B cell (primary cell): Measurements from ENCODE around the gene STS. TPM values are rescaled to one million over a fixed set of nuclear protein-coding genes. Genes with fewer than 3 reads are reported as not detected.

ENCODE experiments used
- ATAC-seq: fragments of 200-7000 bp; cut with Tn5 transposase; one replicate; pipeline ENCODE4 v1.10.0; 2021; ENCODE audit warnings: low read depth, mild to moderate bottlenecking, moderate number of reproducible peaks, moderate library complexity
- CTCF ChIA-PET: fragments of 350-600 bp; sonication (Branson Sonifier 250); formaldehyde crosslinking; loops from one replicate; lab custom pipeline; 2021; ENCODE audit warnings: antibody characterized with exemption, inconsistent platforms; lab: Charles Lee
- POLR2A ChIA-PET: fragments of 350-600 bp; sonication (Branson Sonifier 250); formaldehyde crosslinking; loops from one replicate; lab custom pipeline; 2021; ENCODE audit warnings: antibody characterized with exemption; lab: Charles Lee
- DNase-seq: peaks from one replicate; pipeline ENCODE4 v3.0.0; 2013
- H2AFZ ChIP-seq: 2 replicates; pipeline ENCODE4 v1.6.1; 2012; ENCODE audit warnings: mild to moderate bottlenecking, low read depth, low read length; ENCODE audit not compliant: insufficient read depth, poor library complexity, severe bottlenecking
- H3K27ac ChIP-seq, 2 donors: 1 replicate in 1 of 2; 2 replicates in 1 of 2; pipeline ENCODE4 v1.5.1; 2012 to 2013; ENCODE audit warnings: low read length in 2 of 2, mild to moderate bottlenecking in 2 of 2, moderate library complexity in 1 of 2
- H3K27me3 ChIP-seq, 4 experiments: fragments of 200-600 bp in 1 of 4; sonication (generic) in 1 of 4; replicated peaks in 1 of 4; 1 replicate in 2 of 4; 2 replicates in 2 of 4; pipeline versions ENCODE4 v1.6.1 to v1.7.0; 2013 to 2016; ENCODE audit warnings: low read length in 3 of 4, mild to moderate bottlenecking in 2 of 4, mixed read lengths in 1 of 4, moderate library complexity in 1 of 4; ENCODE audit not compliant: insufficient read depth in 4 of 4, control insufficient read depth in 3 of 4; ENCODE audit errors: control extremely low read depth in 1 of 4
- H3K36me3 ChIP-seq, 2 experiments: replicated peaks in 1 of 2; 1 replicate in 1 of 2; 2 replicates in 1 of 2; pipeline versions ENCODE4 v1.6.1 to v1.7.1; 2013; ENCODE audit warnings: low read length in 1 of 2; ENCODE audit not compliant: insufficient read depth in 2 of 2, control insufficient read depth in 1 of 2; ENCODE audit errors: control extremely low read depth in 1 of 2, extremely low read depth in 1 of 2
- H3K4me1 ChIP-seq, 2 donors: fragments of 200-600 bp in 1 of 2; sonication (generic) in 1 of 2; 1 replicate in 1 of 2; 2 replicates in 1 of 2; pipeline versions ENCODE4 v1.5.1 to v1.6.1; 2013 to 2017; ENCODE audit warnings: low read length in 2 of 2; ENCODE audit not compliant: control insufficient read depth in 2 of 2, insufficient read depth in 2 of 2
- H3K4me2 ChIP-seq: replicated peaks from 2 replicates; pipeline ENCODE3; 2012; ENCODE audit warnings: mild to moderate bottlenecking, low read depth, low read length; ENCODE audit not compliant: poor library complexity, severe bottlenecking
- H3K4me3 ChIP-seq, 5 experiments: fragments of 200-600 bp in 1 of 5; sonication (generic) in 1 of 5; 1 replicate in 3 of 5; 2 replicates in 2 of 5; pipeline versions ENCODE4 v1.5.1 to v1.7.0; 2011 to 2016; ENCODE audit warnings: low read length in 4 of 5, mild to moderate bottlenecking in 4 of 5, low read depth in 2 of 5, control low read depth in 1 of 5, moderate library complexity in 1 of 5; ENCODE audit not compliant: insufficient read depth in 1 of 5; ENCODE audit errors: control extremely low read depth in 1 of 5, extremely low read depth in 1 of 5
- H3K79me2 ChIP-seq: fragments of 200-600 bp; sonication (generic); one replicate; pipeline ENCODE4 v1.6.0; 2016; ENCODE audit warnings: low read length; ENCODE audit not compliant: control insufficient read depth, insufficient read depth
- H3K9ac ChIP-seq: fragments of 200-600 bp; sonication (generic); 2 replicates; pipeline ENCODE4 v1.6.1; 2017; ENCODE audit warnings: mild to moderate bottlenecking, low read length, moderate library complexity
- H3K9me3 ChIP-seq, 3 donors: one replicate each; pipeline versions ENCODE4 v1.6.1 to v1.7.1; 2013; ENCODE audit warnings: low read length in 2 of 3; ENCODE audit not compliant: control insufficient read depth in 2 of 3, insufficient read depth in 1 of 3; ENCODE audit errors: control extremely low read depth in 1 of 3
- H4K20me1 ChIP-seq: 2 replicates; pipeline ENCODE4 v1.6.0; 2012; ENCODE audit warnings: mild to moderate bottlenecking, low read length; ENCODE audit not compliant: insufficient read depth, control insufficient read depth, poor library complexity, severe bottlenecking
- H3K27ac Mint-ChIP-seq: one replicate; pipeline ENCODE4 v1.8.0; 2021; ENCODE audit warnings: mixed read lengths
- H3K27me3 Mint-ChIP-seq: one replicate; pipeline ENCODE4 v1.8.0; 2021; ENCODE audit warnings: mixed read lengths
- H3K4me1 Mint-ChIP-seq: one replicate; pipeline ENCODE4 v1.8.0; 2021; ENCODE audit warnings: mixed read lengths
- H3K4me3 Mint-ChIP-seq: one replicate; pipeline ENCODE4 v1.8.0; 2021; ENCODE audit warnings: mixed read lengths
- H3K9me3 Mint-ChIP-seq: one replicate; pipeline ENCODE4 v1.8.0; 2022; ENCODE audit warnings: mixed read lengths; ENCODE audit not compliant: insufficient read depth
- EZH2 ChIP-seq: IDR thresholded peaks from 2 replicates; pipeline ENCODE4 v1.6.1; 2012; ENCODE audit warnings: borderline replicate concordance, low read depth, mild to moderate bottlenecking, moderate library complexity, low read length; ENCODE audit not compliant: insufficient read depth, poor library complexity, severe bottlenecking
- WGBS: methylation state at CpG from one replicate; pipeline ENCODE4 v1.1.5; 2013; ENCODE audit warnings: missing lambda C conversion rate; ENCODE audit not compliant: insufficient coverage; 5-methylcytosine and 5-hydroxymethylcytosine counted together
- intact Hi-C: fragments of 100-400 bp; cut with micrococcal nuclease; formaldehyde crosslinking; loops from one replicate; pipeline ENCODE4 v1.10.0; 2022
- polyA plus RNA-seq: library from polyadenylated mRNA; depleted of rRNA; stranded (reverse); fragments of >200 nt; gene quantifications from 2 replicates; pipeline ENCODE4 v1.2.3, GENCODE V29; 2012
- total RNA-seq, 2 donors: library from RNA; stranded (reverse); fragments of 120-200 nt in 1 of 2; gene quantifications; 1 replicate in 1 of 2; 2 replicates in 1 of 2; pipeline versions ENCODE4 v1.2.3 to v1.2.4, GENCODE V29; 2013 to 2022
- TF ChIP-seq, protein P1 (sequence below): fragments of 200-600 bp; IDR thresholded peaks from one replicate; pipeline ENCODE4 v1.8.0; 2022; ENCODE audit warnings: antibody characterized with exemption, mild to moderate bottlenecking

Gene STS
- total and polyA plus RNA-seq, 2 donors (not counting 1 experiment from before 2014, with no cell fraction given) = 1.9 to 2.9 TPM

- DNase-seq = no peak
- Histone ChIP-seq H3K79me2 (no peaks in the 10 kb centered on the region), H3K4me2 (no peak overlapping the region), H3K27ac (no peak overlapping the region), H3K9ac (no peak overlapping the region), H3K4me3 (no peak overlapping the region), H4K20me1 (no peaks in the 10 kb centered on the region), H3K27me3 (no peaks in the 10 kb centered on the region), H2AFZ (no peak overlapping the region), H3K36me3 (no peaks in the 10 kb centered on the region), H3K4me1 (no peaks in the 10 kb centered on the region), H3K9me3 (no peaks in the 10 kb centered on the region)
- Mint-ChIP-seq H3K27ac (no peak overlapping the region), H3K4me1 (no peaks in the 10 kb centered on the region), H3K9me3 (no peaks in the 10 kb centered on the region), H3K4me3 (no peak overlapping the region), H3K27me3 (no peaks in the 10 kb centered on the region)
- intact Hi-C loops = no loop called here
- ChIA-PET POLR2A (no interaction called here), CTCF (no interaction called here)
- ATAC-seq = no peak
- TF ChIP-seq EZH2 = no peak
- TF ChIP-seq, protein P1, sequence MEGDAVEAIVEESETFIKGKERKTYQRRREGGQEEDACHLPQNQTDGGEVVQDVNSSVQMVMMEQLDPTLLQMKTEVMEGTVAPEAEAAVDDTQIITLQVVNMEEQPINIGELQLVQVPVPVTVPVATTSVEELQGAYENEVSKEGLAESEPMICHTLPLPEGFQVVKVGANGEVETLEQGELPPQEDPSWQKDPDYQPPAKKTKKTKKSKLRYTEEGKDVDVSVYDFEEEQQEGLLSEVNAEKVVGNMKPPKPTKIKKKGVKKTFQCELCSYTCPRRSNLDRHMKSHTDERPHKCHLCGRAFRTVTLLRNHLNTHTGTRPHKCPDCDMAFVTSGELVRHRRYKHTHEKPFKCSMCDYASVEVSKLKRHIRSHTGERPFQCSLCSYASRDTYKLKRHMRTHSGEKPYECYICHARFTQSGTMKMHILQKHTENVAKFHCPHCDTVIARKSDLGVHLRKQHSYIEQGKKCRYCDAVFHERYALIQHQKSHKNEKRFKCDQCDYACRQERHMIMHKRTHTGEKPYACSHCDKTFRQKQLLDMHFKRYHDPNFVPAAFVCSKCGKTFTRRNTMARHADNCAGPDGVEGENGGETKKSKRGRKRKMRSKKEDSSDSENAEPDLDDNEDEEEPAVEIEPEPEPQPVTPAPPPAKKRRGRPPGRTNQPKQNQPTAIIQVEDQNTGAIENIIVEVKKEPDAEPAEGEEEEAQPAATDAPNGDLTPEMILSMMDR = no peak
- WGBS = 80% methylated on average over 2 of the region's 7 CpGs
Observed at GRCh38 chrX:7159149-7159861, 11.8 kb downstream of the STS start.

DNA sequence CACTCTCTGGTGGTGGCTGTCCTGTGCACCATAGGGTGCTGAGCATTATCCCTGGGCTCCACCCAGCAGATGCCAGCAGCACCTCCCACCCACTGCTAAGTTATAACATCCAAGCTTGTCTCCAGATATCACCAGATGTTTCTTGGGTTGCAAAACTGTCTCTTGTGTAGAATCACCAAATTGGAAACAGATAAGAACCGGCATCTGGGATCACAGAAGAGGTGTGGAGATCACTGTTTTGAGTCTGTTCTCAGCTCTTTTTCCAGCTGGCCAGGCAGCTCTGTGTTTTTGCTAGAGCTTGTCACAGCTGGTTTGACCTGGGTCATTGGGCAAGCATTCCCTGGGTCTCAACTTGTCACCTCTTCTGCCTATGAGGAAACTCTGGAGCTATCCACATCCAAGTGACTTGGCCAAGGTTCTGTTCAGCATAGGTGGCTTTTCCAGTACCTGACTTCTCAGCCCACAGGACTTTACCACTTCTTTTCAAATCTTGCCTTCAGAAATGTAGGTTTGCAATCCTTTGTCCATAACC is 15.7 kb downstream of the STS start:
- Mint-ChIP-seq H3K4me1 (no peaks in the 10 kb centered on the region), H3K4me3 (no peak overlapping the region), H3K27ac (no peak overlapping the region), H3K27me3 (no peaks in the 10 kb centered on the region), H3K9me3 (no peaks in the 10 kb centered on the region)
- WGBS = 100% methylated on average over 1 of the region's 1 CpG
- H3K79me2 ChIP-seq = no peaks in the 10 kb centered on the region
- H3K27me3 ChIP-seq = no peaks in the 10 kb centered on the region
- no peak overlapping the region for H3K4me3 ChIP-seq
- POLR2A ChIA-PET = no interaction called here
- ATAC-seq (no peak), DNase-seq (no peak)
- no peaks in the 10 kb centered on the region for H3K4me1 ChIP-seq
- H3K4me2 ChIP-seq = no peak overlapping the region
- H3K9me3 ChIP-seq = no peaks in the 10 kb centered on the region
- no peak overlapping the region for H3K27ac ChIP-seq
- H2AFZ ChIP-seq = no peak overlapping the region
- no peak overlapping the region for H3K9ac ChIP-seq
- TF ChIP-seq, protein P1 = no peak
- TF ChIP-seq EZH2 = no peak
- no peaks in the 10 kb centered on the region for H4K20me1 ChIP-seq
- CTCF ChIA-PET = no interaction called here
- no peaks in the 10 kb centered on the region for H3K36me3 ChIP-seq
- intact Hi-C loops = no loop called here
